ENCODE data around the gene STARD10.

GRCh38 chr11:72760539-72761405, 33.1 kb downstream of the STARD10 start:
- TF ChIP-seq CTCF (IDR thresholded peaks at IDR 0.05) (no peak), POLR2A (IDR thresholded peaks at IDR 0.05) (no peak)

All from testis (tissue), 2 donors.